Measurements from ENCODE around the gene METTL27. TPM values are rescaled to one million over a fixed set of nuclear protein-coding genes. Genes with fewer than 3 reads are reported as not detected.

The METTL27 gene
- total and polyA plus RNA-seq, 9 of the 15 experiments (the other 6 are each of a cell fraction or from before 2014, with no cell fraction given), result 0.08 to 0.82 (median 0.33) TPM; not detected in 4

DNA sequence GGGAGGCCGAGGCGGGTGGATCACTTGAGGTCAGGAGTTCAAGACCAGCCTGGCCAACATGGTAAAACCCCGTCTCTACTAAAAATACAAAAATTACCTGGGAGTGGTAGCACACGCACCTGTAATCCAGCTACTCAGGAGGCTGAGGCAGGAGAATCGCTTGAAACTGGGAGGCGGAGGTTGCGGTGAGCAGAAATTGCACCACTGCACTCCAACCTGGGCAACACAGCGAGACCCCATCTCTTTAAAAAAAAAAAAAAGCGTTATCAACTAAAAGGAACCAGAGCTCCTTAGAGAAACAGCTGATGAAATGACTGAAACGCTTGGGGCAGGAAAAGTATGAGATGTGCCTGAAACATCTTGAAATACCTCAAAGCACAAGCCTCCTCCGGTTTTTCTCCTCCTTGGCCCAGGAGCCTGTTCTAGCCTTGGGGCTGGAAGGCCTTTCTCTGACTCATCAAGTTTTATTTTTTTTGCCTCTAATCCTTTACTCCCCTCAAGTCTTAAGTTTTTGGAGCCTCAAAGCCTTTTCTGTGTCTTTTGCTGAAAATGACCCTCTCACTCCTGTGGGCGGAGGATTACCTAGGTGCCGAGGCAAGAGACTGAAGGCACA lies 2.6 kb upstream of the METTL27 start (continued):
- TF ChIP-seq, protein P1, sequence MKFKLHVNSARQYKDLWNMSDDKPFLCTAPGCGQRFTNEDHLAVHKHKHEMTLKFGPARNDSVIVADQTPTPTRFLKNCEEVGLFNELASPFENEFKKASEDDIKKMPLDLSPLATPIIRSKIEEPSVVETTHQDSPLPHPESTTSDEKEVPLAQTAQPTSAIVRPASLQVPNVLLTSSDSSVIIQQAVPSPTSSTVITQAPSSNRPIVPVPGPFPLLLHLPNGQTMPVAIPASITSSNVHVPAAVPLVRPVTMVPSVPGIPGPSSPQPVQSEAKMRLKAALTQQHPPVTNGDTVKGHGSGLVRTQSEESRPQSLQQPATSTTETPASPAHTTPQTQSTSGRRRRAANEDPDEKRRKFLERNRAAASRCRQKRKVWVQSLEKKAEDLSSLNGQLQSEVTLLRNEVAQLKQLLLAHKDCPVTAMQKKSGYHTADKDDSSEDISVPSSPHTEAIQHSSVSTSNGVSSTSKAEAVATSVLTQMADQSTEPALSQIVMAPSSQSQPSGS (CRISPR knock-in tag; IDR thresholded peaks at IDR 0.05), result no peak
- TF ChIP-seq POU5F1 (IDR thresholded peaks at IDR 0.05; ENCODE audit: borderline replicate concordance, low read depth, low read length, partially characterized antibody) (no peak), ZNF384 (IDR thresholded peaks at IDR 0.05; ENCODE audit: low read depth, low read length) (peak; percentile 34; the same call in 1 of the 2 replicates)

DNA sequence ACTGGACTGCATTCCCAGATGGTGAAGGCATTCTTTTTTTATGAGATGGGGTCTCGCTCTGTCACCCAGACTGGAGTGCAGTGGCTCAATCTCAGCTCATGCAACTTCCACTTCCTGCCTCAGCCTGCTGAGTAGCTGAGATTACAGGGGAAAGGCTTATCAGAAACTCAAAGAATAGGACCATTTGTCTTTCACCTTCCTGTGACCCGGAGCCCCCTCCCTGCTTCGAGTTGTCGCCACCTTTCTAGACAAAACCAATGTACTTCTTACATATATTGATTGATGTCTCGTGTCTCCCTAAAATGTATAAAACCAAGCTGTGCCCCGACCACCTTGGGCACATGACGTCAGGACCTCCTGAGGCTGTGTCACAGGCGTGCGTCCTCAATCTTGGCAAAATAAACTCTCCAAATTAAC lies 1.8 kb upstream of the METTL27 start:
- no TSS peak for BruUV-seq (replicated peaks)
- peak in 1 of 4 experiments; percentile 44 for DNase-seq (ENCODE audit: extremely low read depth in 1 of 4, low spot score in 3 of 4)
- no peak for ATAC-seq
- Histone ChIP-seq H3K9me3 (replicated peaks; ENCODE audit: control insufficient read depth, insufficient read depth, low read depth, low read length) (no peaks in the 10 kb centered on the region), H3K4me2 (ENCODE audit: insufficient read depth, low read length) (no peak overlapping the region), H3K79me2 (ENCODE audit: control insufficient read depth, insufficient read depth, low read length) (no peaks in the 10 kb centered on the region), H3K9ac (ENCODE audit: insufficient read depth in 1 of 2, low read depth in 2 of 2, low read length in 2 of 2) (no peak overlapping the region), H3K36me3 (ENCODE audit: control insufficient read depth, insufficient read depth, low read length) (no peaks in the 10 kb centered on the region), H4K20me1 (replicated peaks; ENCODE audit: control insufficient read depth, insufficient read depth, low read length) (no peaks in the 10 kb centered on the region), H2AFZ (ENCODE audit: low read depth, low read length) (no peak overlapping the region), H3K4me1 (replicated peaks in 1 of 2; ENCODE audit: control insufficient read depth in 2 of 2, insufficient read depth in 2 of 2, low read length in 2 of 2) (peaks cover 6 to 32% of the 10 kb centered on the region in 2 experiments; a peak in 4 of 5 replicates), H3K27me3 (ENCODE audit: control insufficient read depth in 2 of 2, insufficient read depth in 2 of 2, low read length in 2 of 2) (no peaks in the 10 kb centered on the region), H3K9me1 (ENCODE audit: control insufficient read depth, insufficient read depth, low read length) (no peaks in the 10 kb centered on the region), H3K27ac (ENCODE audit: extremely low read depth, low read depth, low read length) (no peak overlapping the region), H3K4me3 (no peak overlapping the region)
- in situ Hi-C loops (cut with MboI), result no loop called here
- 9% methylated on average over 9 of the region's 9 CpGs for WGBS (ENCODE audit: insufficient coverage, low coverage, missing lambda C conversion rate)
- FAIRE-seq, result no peak
- intact Hi-C loops (cut with micrococcal nuclease), result no loop called here
- POLR2A ChIA-PET, result interaction anchor here (0.6 kb wide), 1 partner anchor 104 kb away, joined by 3 read pairs; no protein-coding TSS in a partner anchor
- CTCF ChIA-PET (ENCODE audit: low intra/inter-chr PET ratio), result no interaction called here
- TF ChIP-seq SOX6 (IDR thresholded peaks at IDR 0.05) (peak; percentile 55), ZNF639 (CRISPR knock-in tag; conservative IDR thresholded peaks at IDR 0.05 in 1 of 2, IDR thresholded peaks at IDR 0.05 in 1 of 2) (no peak), CREM (IDR thresholded peaks at IDR 0.05; ENCODE audit: low read depth) (peak; percentile 27; the same call in 1 of the 2 replicates), HDAC1 (IDR thresholded peaks at IDR 0.05) (peak in 1 of 2 experiments; percentile 72; a peak in 2 of 4 replicates), ATF3 (IDR thresholded peaks at IDR 0.05) (peak; percentile 40; the same call in 1 of the 2 replicates), ATF3 (CRISPR knock-in tag; conservative IDR thresholded peaks at IDR 0.05) (no peak), MTA1 (IDR thresholded peaks at IDR 0.05; ENCODE audit: borderline replicate concordance) (no peak), TAL1 (IDR thresholded peaks at IDR 0.05) (peak; percentile 44; the same call in 1 of the 2 replicates), PBX2 (CRISPR knock-in tag; IDR thresholded peaks at IDR 0.05; ENCODE audit: low read depth) (no peak), PBX2 (tag; conservative IDR thresholded peaks at IDR 0.05; ENCODE audit: low read depth) (0 out of 2 replicates have a peak, but pooled peaks have one; percentile 15), MEF2A (IDR thresholded peaks at IDR 0.05; ENCODE audit: control insufficient read depth, low read depth, low read length) (no peak)
